Sigmoid colon (tissue), 7 donors: ENCODE data around the gene CPLANE1. TPM values are rescaled to one million over a fixed set of nuclear protein-coding genes. Genes with fewer than 3 reads are reported as not detected.
"Not testable (repeated sequence)": the region's sequence is repeated elsewhere in the genome, so short reads cannot be mapped to it uniquely, and the experiment has no call there.

Source experiments
- DNase-seq: peaks from one replicate; pipeline ENCODE4 v3.0.0-alpha.2; 2019
- H3K27ac ChIP-seq, 4 donors: fragments of 200-600 bp; sonication (generic); one replicate each; pipeline ENCODE4 v1.5.1; 2016 to 2019; ENCODE audit warnings: mild to moderate bottlenecking in 1 of 4
- H3K27me3 ChIP-seq, 3 donors: fragments of 200-600 bp; sonication (generic); one replicate each; pipeline ENCODE4 v1.5.1; 2019; ENCODE audit warnings: mild to moderate bottlenecking in 1 of 3
- H3K36me3 ChIP-seq, 4 donors: fragments of 200-600 bp; sonication (generic); one replicate each; pipeline ENCODE4 v1.5.1; 2016 to 2019
- H3K4me1 ChIP-seq, 4 donors: fragments of 200-600 bp; sonication (generic); one replicate each; pipeline ENCODE4 v1.5.1; 2017 to 2019
- H3K4me3 ChIP-seq, 4 donors: fragments of 200-600 bp; sonication (generic); one replicate each; pipeline ENCODE4 v1.5.1; 2017 to 2019; ENCODE audit warnings: mild to moderate bottlenecking in 2 of 4, moderate library complexity in 1 of 4
- H3K9me3 ChIP-seq, 4 donors: fragments of 200-600 bp in 3 of 4; sonication (generic) in 3 of 4; one replicate each; pipeline versions ENCODE4 v1.5.1 to v1.6.1; 2013 to 2019
- CTCF ChIP-seq, 4 experiments: fragments of 450-650 bp in 3 of 4; fragments of 200-600 bp in 1 of 4; IDR thresholded peaks; one replicate each; pipeline ENCODE4 v1.5.1; 2016 to 2019; ENCODE audit warnings: antibody characterized with exemption in 4 of 4, mild to moderate bottlenecking in 3 of 4, moderate library complexity in 2 of 4
- EP300 ChIP-seq, 4 donors: sonication (generic); formaldehyde crosslinking; IDR thresholded peaks; one replicate each; pipeline ENCODE4 v1.6.1; 2017; ENCODE audit warnings: antibody characterized with exemption in 4 of 4
- POLR2A ChIP-seq, 2 donors: fragments of 450-650 bp; IDR thresholded peaks; one replicate each; pipeline ENCODE4 v1.6.1; 2016; ENCODE audit warnings: antibody characterized with exemption in 2 of 2, mild to moderate bottlenecking in 2 of 2, moderate library complexity in 2 of 2
- POLR2AphosphoS5 ChIP-seq, 4 donors: sonication (generic); formaldehyde crosslinking; IDR thresholded peaks; one replicate each; pipeline ENCODE4 v1.6.1; 2017; ENCODE audit warnings: antibody characterized with exemption in 4 of 4
- WGBS, 2 donors: extraction: QIAGEN DNeasy Blood & Tissue Kit; methylation state at CpG; one replicate each; pipeline ENCODE4 v1.1.7; 2013; 5-methylcytosine and 5-hydroxymethylcytosine counted together
- intact Hi-C: fragments of 100-400 bp; cut with DNase I; formaldehyde crosslinking; loops from one replicate; pipeline ENCODE4 v1.15.1; 2023
- polyA plus RNA-seq, 3 donors: library from polyadenylated mRNA; stranded (reverse); fragments of 200-250 nt; gene quantifications; one replicate each; pipeline ENCODE4 v1.2.3, GENCODE V29; 2013
- total RNA-seq, 4 donors: library from RNA; depleted of rRNA; stranded (reverse); fragments of >200 nt; gene quantifications; one replicate each; pipeline ENCODE4 v1.1.0, GENCODE V29; 2016
- donor health status: healthy with polysubstance abuse.
- donor health status: Bipolar disorder and iron deficiency.
- donor health status: healthy.

CPLANE1 gene
- total and polyA plus RNA-seq, 7 donors = 0.23 to 51.0 (median 21.8) TPM

DNA sequence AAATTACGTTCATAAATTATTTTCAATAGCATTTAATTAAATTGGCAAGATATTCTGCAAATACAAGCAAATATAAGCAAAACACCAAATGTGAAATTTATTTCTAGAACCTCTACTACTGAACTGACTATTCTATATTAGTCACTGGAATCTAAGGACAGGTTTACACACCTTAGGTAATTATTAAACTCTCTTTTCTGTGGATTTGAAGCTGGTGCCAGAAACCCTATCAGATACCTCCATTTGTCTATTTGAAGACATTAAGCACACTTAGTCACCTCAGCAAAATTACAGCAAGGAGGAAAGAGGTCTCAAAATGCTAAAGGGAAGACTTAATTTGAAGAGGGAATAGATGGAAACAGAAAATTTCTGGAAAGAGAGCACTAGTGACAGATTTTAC is 83.4 kb downstream of the CPLANE1 start:
- 30 to 36% methylated on average over 1 of the region's 1 CpG for WGBS, 2 donors
- Histone ChIP-seq H3K9me3 (no peaks in the 10 kb centered on the region), H3K27ac (no peak overlapping the region), H3K27me3 (no peaks in the 10 kb centered on the region), H3K4me3 (no peak overlapping the region), H3K36me3 (peaks cover 5 to 41% (median 21%) of the 10 kb centered on the region in 4 donors), H3K4me1 (no peaks in the 10 kb centered on the region)
- intact Hi-C loops = no loop called here
- no peak for TF ChIP-seq POLR2A (IDR thresholded peaks at IDR 0.05)
- no peak for TF ChIP-seq CTCF (IDR thresholded peaks at IDR 0.05)
- TF ChIP-seq EP300 (IDR thresholded peaks at IDR 0.05) = no peak
- no peak for TF ChIP-seq POLR2AphosphoS5 (IDR thresholded peaks at IDR 0.05)
- DNase-seq = no peak

DNA sequence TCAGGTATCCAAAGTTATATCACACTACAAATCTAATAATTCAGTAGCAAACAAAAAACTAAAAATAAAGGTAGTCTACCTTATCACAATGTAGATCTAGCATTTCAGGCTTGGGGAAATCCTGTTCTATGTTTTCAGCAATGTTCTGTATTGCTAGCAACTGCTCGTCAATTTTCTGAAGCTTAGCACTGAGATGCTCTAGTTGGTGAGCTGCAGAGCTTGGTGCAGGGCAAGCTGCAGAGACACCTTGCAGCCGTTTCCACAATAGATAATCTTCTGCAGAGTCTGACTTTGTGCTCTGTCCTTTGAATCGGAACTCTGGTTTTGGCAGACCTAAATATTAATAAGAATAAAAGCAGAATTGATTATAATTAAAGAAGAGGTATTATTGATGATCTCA is 95.5 kb downstream of the CPLANE1 start:
- 90 to 94% methylated on average over 3 of the region's 3 CpGs for WGBS, 2 donors
- Histone ChIP-seq H3K4me1 (no peaks in the 10 kb centered on the region), H3K27ac (no peak overlapping the region), H3K4me3 (no peak overlapping the region), H3K36me3 (peaks cover 8 to 92% (median 17%) of the 10 kb centered on the region in 4 donors), H3K9me3 (no peaks in the 10 kb centered on the region), H3K27me3 (no peaks in the 10 kb centered on the region)
- intact Hi-C loops = no loop called here
- no peak for TF ChIP-seq CTCF (IDR thresholded peaks at IDR 0.05)
- TF ChIP-seq EP300 (IDR thresholded peaks at IDR 0.05) = no peak
- no peak for TF ChIP-seq POLR2AphosphoS5 (IDR thresholded peaks at IDR 0.05)
- no peak for TF ChIP-seq POLR2A (IDR thresholded peaks at IDR 0.05)
- DNase-seq = no peak

- WGBS, 2 donors = 91 to 98% methylated on average over 1 of the region's 1 CpG
- TF ChIP-seq CTCF (IDR thresholded peaks at IDR 0.05) (no peak), EP300 (IDR thresholded peaks at IDR 0.05) (no peak), POLR2AphosphoS5 (IDR thresholded peaks at IDR 0.05) (no peak), POLR2A (IDR thresholded peaks at IDR 0.05) (no peak)
- Histone ChIP-seq H3K36me3 (peaks cover 0 to 77% (median 7%) of the 10 kb centered on the region in 4 donors), H3K4me1 (no peaks in the 10 kb centered on the region), H3K4me3 (no peak overlapping the region), H3K27ac (no peak overlapping the region), H3K27me3 (no peaks in the 10 kb centered on the region), H3K9me3 (no peaks in the 10 kb centered on the region)
- intact Hi-C loops = no loop called here
- DNase-seq = no peak
Observed at GRCh38 chr5:37146896-37147295, 102.3 kb downstream of the CPLANE1 start.

- 89 to 95% methylated on average over 2 of the region's 2 CpGs for WGBS, 2 donors
- Histone ChIP-seq H3K36me3 (peaks cover 0 to 68% (median 19%) of the 10 kb centered on the region in 4 donors), H3K4me1 (no peaks in the 10 kb centered on the region), H3K27ac (no peak overlapping the region), H3K27me3 (no peaks in the 10 kb centered on the region), H3K4me3 (no peak overlapping the region), H3K9me3 (no peaks in the 10 kb centered on the region)
- no peak for DNase-seq
- no peak for TF ChIP-seq POLR2AphosphoS5 (IDR thresholded peaks at IDR 0.05)
- TF ChIP-seq POLR2A (IDR thresholded peaks at IDR 0.05) = no peak
- no peak for TF ChIP-seq CTCF (IDR thresholded peaks at IDR 0.05)
- no peak for TF ChIP-seq EP300 (IDR thresholded peaks at IDR 0.05)
- intact Hi-C loops = no loop called here
Observed at GRCh38 chr5:37136694-37137093, 112.5 kb downstream of the CPLANE1 start.

DNA sequence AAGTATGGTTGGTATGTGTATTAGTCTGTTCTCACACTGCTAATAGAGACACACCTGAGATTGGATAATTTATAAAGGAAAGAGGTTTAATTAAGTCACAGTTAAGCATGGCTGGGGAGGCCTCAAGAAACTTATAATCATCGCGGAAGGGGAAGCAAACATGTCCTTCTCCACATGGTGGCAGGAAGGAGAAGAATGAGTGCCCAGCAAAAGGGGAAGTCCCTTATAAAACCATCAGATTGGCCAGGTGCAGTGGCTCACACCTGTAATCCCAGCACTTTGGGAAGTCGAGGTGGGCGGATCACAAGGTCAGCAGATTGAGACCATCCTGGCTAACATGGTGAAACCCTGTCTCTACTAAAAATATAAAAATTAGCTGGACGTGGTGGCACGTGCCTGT is 113.9 kb downstream of the CPLANE1 start:
- H3K27me3 ChIP-seq, DNase-seq, H3K9me3 ChIP-seq, intact Hi-C loops, H3K4me1 ChIP-seq, H3K27ac ChIP-seq, H3K4me3 ChIP-seq: not testable (repeated sequence)
- WGBS, 2 donors = 98% methylated on average over 6 of the region's 6 CpGs
- H3K36me3 ChIP-seq = peaks cover 0 to 57% (median 14%) of the 10 kb centered on the region in 4 donors
